Loucy (cell line): ENCODE measurements around the gene ZNF267.
A peak's percentile ranks its signal among the peaks of the same experiment; 100 is the strongest.
"Not testable (repeated sequence)": the region's sequence is repeated elsewhere in the genome, so short reads cannot be mapped to it uniquely, and the experiment has no call there.

Experiments
- H2AFZ ChIP-seq: fragments of 200-600 bp; sonication (generic); 2 replicates; pipeline ENCODE4 v1.6.0; 2016; ENCODE audit warnings: antibody characterized with exemption, mild to moderate bottlenecking, low read length, moderate library complexity
- H3F3A ChIP-seq: fragments of 200-600 bp; 2 replicates; pipeline ENCODE4 v1.6.0; 2016; ENCODE audit warnings: antibody characterized with exemption, low read depth, mild to moderate bottlenecking
- H3K27me3 ChIP-seq: fragments of 200-600 bp; sonication (generic); 2 replicates; pipeline ENCODE4 v1.6.1; 2014; ENCODE audit warnings: low read length, mild to moderate bottlenecking; ENCODE audit not compliant: insufficient read depth, poor library complexity, severe bottlenecking
- H3K36me3 ChIP-seq: fragments of 200-600 bp; sonication (generic); 2 replicates; pipeline ENCODE4 v1.6.1; 2016; ENCODE audit warnings: low read length; ENCODE audit not compliant: insufficient read depth
- H3K4me1 ChIP-seq: fragments of 200-600 bp; sonication (generic); 2 replicates; pipeline ENCODE4 v1.5.1; 2014; ENCODE audit warnings: low read length, mild to moderate bottlenecking; ENCODE audit not compliant: insufficient read depth, poor library complexity, severe bottlenecking
- H3K4me2 ChIP-seq: fragments of 200-600 bp; sonication (generic); 2 replicates; pipeline ENCODE4 v1.6.0; 2014; ENCODE audit warnings: antibody characterized with exemption, low read length, low read depth, mild to moderate bottlenecking; ENCODE audit not compliant: poor library complexity, severe bottlenecking
- H3K4me3 ChIP-seq: fragments of 200-600 bp; sonication (generic); 2 replicates; pipeline ENCODE4 v1.5.1; 2014; ENCODE audit warnings: low read length, mild to moderate bottlenecking, mixed read lengths; ENCODE audit not compliant: poor library complexity, severe bottlenecking
- H3K79me2 ChIP-seq: fragments of 200-600 bp; sonication (generic); 2 replicates; pipeline ENCODE4 v1.6.1; 2014; ENCODE audit warnings: low read length; ENCODE audit not compliant: insufficient read depth
- H3K9ac ChIP-seq: fragments of 200-600 bp; sonication (generic); 2 replicates; pipeline ENCODE4 v1.6.0; 2014; ENCODE audit warnings: mild to moderate bottlenecking, low read depth, low read length, moderate library complexity; ENCODE audit not compliant: poor library complexity, severe bottlenecking
- H3K9me2 ChIP-seq: fragments of 200-600 bp; sonication (generic); replicated peaks from 2 replicates; pipeline ENCODE4 v1.6.1; 2016; ENCODE audit warnings: low read depth, low read length, mixed read lengths
- H3K9me3 ChIP-seq: fragments of 200-600 bp; sonication (generic); 2 replicates; pipeline ENCODE4 v1.6.1; 2014; ENCODE audit warnings: mild to moderate bottlenecking, antibody characterized with exemption, low read length, low read depth; ENCODE audit not compliant: insufficient read depth
- H4K20me1 ChIP-seq: fragments of 200-600 bp; sonication (generic); 2 replicates; pipeline ENCODE4 v1.6.0; 2014; ENCODE audit warnings: antibody characterized with exemption, low read length, mild to moderate bottlenecking; ENCODE audit not compliant: insufficient read depth, poor library complexity, severe bottlenecking
- CTCF ChIP-seq: fragments of 200-600 bp; sonication (generic); conservative IDR thresholded peaks from 2 replicates; pipeline ENCODE4 v1.5.1; 2014; ENCODE audit warnings: mild to moderate bottlenecking, antibody characterized with exemption, low read length
- EZH2phosphoT487 ChIP-seq: fragments of 200-600 bp; IDR thresholded peaks from 2 replicates; pipeline ENCODE4 v1.6.1; 2018; ENCODE audit warnings: antibody characterized with exemption, mild to moderate bottlenecking, moderate library complexity, borderline replicate concordance

Gene ZNF267

GRCh38 chr16:31873556-31874365 is at the start of gene ZNF267:
TSS of gene ZNF267 (plus strand) at chr16:31873807. CDS start at chr16:31873967, 160 bp downstream.
- Histone ChIP-seq H3K9me2 (no peaks in the 10 kb centered on the region), H3F3A (no peaks in the 10 kb centered on the region), H3K79me2 (peaks cover 52% of the 10 kb centered on the region), H3K4me2 (peak within 1 kb of the TSS; percentile 99), H3K36me3 (no peaks in the 10 kb centered on the region), H3K4me1 (peaks cover 57% of the 10 kb centered on the region), H4K20me1 (peaks cover 47% of the 10 kb centered on the region), H3K27me3 (peaks cover 5% of the 10 kb centered on the region), H3K9ac (peak within 1 kb of the TSS; percentile 95), H3K9me3 (no peaks in the 10 kb centered on the region), H2AFZ (peak within 1 kb of the TSS; percentile 81), H3K4me3 (peak within 1 kb of the TSS; percentile 94)
- TF ChIP-seq EZH2phosphoT487 (no peak), CTCF (no peak)

GRCh38 chr16:31833047-31833446 is 40.6 kb upstream of the ZNF267 start:
- Histone ChIP-seq H4K20me1 (no peaks in the 10 kb centered on the region), H3K9me2 (no peaks in the 10 kb centered on the region), H3K4me2 (no peak overlapping the region), H3K9me3 (peaks cover 3% of the 10 kb centered on the region; the same call in 1 of the 2 replicates), H3K9ac (no peak overlapping the region), H3K27me3 (no peaks in the 10 kb centered on the region), H3K4me1 (no peaks in the 10 kb centered on the region), H3K4me3 (no peak overlapping the region), H3K79me2 (no peaks in the 10 kb centered on the region), H3F3A (no peaks in the 10 kb centered on the region), H3K36me3 (no peaks in the 10 kb centered on the region), H2AFZ (no peak overlapping the region)
- TF ChIP-seq EZH2phosphoT487: no peak
- no peak for TF ChIP-seq CTCF

- H3K4me3 ChIP-seq, H3K4me1 ChIP-seq, H3K9me2 ChIP-seq, H3K79me2 ChIP-seq, H2AFZ ChIP-seq, H3K27me3 ChIP-seq, H4K20me1 ChIP-seq, H3K4me2 ChIP-seq, H3F3A ChIP-seq, H3K9me3 ChIP-seq, H3K36me3 ChIP-seq, H3K9ac ChIP-seq: not testable (repeated sequence)
These were observed 37.2 kb upstream of the ZNF267 start for GRCh38 chr16:31836396-31836795.

DNA sequence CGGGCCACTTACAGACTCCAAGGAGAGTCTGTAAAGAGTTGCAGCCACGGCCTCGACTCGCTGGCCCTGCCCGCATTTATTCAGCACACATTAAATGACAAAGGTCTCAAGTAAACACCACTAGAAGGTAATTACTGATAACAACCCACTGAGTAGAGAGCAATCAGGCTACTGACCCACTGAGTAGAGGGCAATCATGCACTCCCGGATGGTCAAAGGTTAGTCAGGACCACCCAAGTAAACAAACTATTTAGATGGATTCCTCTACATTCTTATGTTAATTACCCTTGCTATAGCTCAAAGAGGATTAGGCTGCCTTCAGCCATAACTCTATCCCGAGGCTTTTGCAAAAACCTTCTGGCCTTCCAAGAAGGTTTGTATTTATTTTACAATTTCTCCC is 30.7 kb upstream of the ZNF267 start:
- no peak overlapping the region for H3K9ac ChIP-seq
- no peak overlapping the region for H3K4me2 ChIP-seq
- TF ChIP-seq EZH2phosphoT487: no peak
- TF ChIP-seq CTCF: no peak
- H3K27me3 ChIP-seq: no peaks in the 10 kb centered on the region
- H2AFZ ChIP-seq: no peak overlapping the region
- no peaks in the 10 kb centered on the region for H3K36me3 ChIP-seq
- no peaks in the 10 kb centered on the region for H3K4me1 ChIP-seq
- no peak overlapping the region for H3K4me3 ChIP-seq
- H3F3A ChIP-seq: no peaks in the 10 kb centered on the region
- H3K79me2 ChIP-seq: no peaks in the 10 kb centered on the region
- H3K9me2 ChIP-seq: no peaks in the 10 kb centered on the region
- peaks cover 10% of the 10 kb centered on the region; the same call in 1 of the 2 replicates for H3K9me3 ChIP-seq
- H4K20me1 ChIP-seq: no peaks in the 10 kb centered on the region

DNA sequence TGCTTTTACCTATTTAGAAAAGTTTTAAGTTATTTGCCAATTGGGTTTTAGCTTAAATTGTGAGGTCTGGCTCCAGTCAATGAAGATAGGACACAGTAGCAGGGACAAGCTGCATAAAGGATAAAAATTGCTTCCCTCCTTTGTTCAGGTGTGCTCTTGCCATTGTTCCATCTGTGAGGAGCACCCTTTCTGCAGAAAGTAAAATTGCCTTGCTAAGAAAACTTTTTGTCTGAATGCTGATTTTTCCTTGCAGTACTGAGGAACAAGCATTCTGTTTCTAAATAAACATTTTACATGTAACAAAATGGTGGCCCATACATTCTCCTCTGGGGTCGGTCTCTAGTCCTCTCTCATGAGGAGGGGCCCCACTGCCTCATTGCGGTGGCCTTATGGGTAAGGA is 25.0 kb upstream of the ZNF267 start:
- H3K9me3 ChIP-seq: peaks cover 16% of the 10 kb centered on the region; the same call in 1 of the 2 replicates
- H3K4me1 ChIP-seq, H3K4me3 ChIP-seq, H3K79me2 ChIP-seq, H3K9me2 ChIP-seq, H4K20me1 ChIP-seq, H2AFZ ChIP-seq, H3K27me3 ChIP-seq, H3K9ac ChIP-seq, H3K4me2 ChIP-seq, H3F3A ChIP-seq, H3K36me3 ChIP-seq: not testable (repeated sequence)
